Gastroesophageal sphincter (tissue), 3 donors: ENCODE data around the gene CFHR5.

Experiments
- CTCF ChIP-seq, 4 experiments: fragments of 200-600 bp in 2 of 4; fragments of 450-650 bp in 2 of 4; sonication (generic) in 1 of 4; IDR thresholded peaks; one replicate each; pipeline ENCODE4 v1.5.1; 2017 to 2019; ENCODE audit warnings: antibody characterized with exemption in 4 of 4, mild to moderate bottlenecking in 2 of 4, moderate library complexity in 2 of 4
- POLR2A ChIP-seq, 2 donors: fragments of 450-650 bp; IDR thresholded peaks; one replicate each; pipeline ENCODE4 v1.6.1; 2017; ENCODE audit warnings: antibody characterized with exemption in 2 of 2, mild to moderate bottlenecking in 2 of 2, moderate library complexity in 1 of 2
- POLR2AphosphoS5 ChIP-seq: sonication (generic); formaldehyde crosslinking; IDR thresholded peaks from one replicate; pipeline ENCODE4 v1.6.1; 2017; ENCODE audit warnings: antibody characterized with exemption

- no peak for TF ChIP-seq POLR2A (IDR thresholded peaks at IDR 0.05)
- TF ChIP-seq CTCF (IDR thresholded peaks at IDR 0.05) = no peak
- no peak for TF ChIP-seq POLR2AphosphoS5
Observed at GRCh38 chr1:196960854-196961253, 16.5 kb upstream of the CFHR5 start.
